NCI-H526 treated with DMSO at 0.1 percent for 48 hours (cell line): Measurements from ENCODE around the gene LRRC14B.

Source experiments
- DNase-seq: peaks from one replicate; lab custom pipeline; 2025; lab: John Stamatoyannopoulos, UW

Gene LRRC14B

DNA sequence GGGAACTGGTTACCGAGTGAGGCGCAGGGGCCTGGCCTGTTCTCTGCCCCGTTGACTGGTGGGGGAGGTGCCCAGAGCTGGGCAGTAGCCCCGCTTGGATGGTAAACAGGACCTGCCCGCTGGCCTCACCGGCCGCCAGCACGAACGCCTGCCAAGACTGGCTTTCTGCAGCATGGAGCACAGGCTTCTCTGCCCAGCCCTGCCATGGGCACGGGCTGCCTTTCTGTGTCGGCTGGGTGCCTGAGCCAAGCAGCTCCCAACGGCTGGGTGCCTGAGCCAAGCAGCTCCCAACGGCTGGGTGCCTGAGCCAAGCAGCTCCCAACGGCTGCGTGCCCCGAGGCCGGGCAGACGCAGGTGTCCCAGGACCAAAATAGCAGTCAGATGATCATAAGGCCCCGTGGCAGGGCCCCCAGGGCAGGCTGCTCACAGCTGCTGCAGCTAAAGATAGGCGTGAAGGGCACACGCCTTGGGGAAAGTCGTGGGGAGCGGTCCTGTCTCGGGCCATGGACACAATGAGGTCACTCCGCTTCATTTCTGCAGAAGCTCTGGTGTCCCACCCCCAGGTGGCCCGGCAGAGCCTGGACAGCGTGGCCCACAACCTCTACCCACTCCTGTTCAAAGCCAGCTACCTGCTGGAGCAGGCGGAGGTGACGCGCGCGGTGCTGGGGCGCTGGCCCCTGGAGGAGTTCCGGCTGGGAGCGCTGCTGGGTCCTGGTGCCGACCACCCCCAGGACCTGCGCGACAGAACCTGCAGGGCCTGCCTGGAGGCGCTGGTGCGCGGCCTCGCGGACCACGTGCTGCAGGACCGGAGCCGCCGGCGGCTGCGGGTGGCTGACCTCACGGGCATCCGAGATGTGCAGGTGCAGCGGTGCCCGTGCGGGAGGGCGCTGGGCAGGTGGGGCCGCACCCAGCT lies at the start of gene LRRC14B:
Gene LRRC14B (plus strand): TSS at position 460 of the 913 bp plus-strand sequence. CDS start 44 bp downstream, at position 504.
- peak; percentile 60 for DNase-seq

- no peak for DNase-seq
Measured at GRCh38 chr5:141761-142160, 49.5 kb upstream of the LRRC14B start.

- no peak for DNase-seq
Measured at GRCh38 chr5:142246-142810, 49.0 kb upstream of the LRRC14B start.

- DNase-seq = no peak
Measured at GRCh38 chr5:143041-143440, 48.3 kb upstream of the LRRC14B start.

- no peak for DNase-seq
Measured at GRCh38 chr5:144941-145340, 46.4 kb upstream of the LRRC14B start.

DNA sequence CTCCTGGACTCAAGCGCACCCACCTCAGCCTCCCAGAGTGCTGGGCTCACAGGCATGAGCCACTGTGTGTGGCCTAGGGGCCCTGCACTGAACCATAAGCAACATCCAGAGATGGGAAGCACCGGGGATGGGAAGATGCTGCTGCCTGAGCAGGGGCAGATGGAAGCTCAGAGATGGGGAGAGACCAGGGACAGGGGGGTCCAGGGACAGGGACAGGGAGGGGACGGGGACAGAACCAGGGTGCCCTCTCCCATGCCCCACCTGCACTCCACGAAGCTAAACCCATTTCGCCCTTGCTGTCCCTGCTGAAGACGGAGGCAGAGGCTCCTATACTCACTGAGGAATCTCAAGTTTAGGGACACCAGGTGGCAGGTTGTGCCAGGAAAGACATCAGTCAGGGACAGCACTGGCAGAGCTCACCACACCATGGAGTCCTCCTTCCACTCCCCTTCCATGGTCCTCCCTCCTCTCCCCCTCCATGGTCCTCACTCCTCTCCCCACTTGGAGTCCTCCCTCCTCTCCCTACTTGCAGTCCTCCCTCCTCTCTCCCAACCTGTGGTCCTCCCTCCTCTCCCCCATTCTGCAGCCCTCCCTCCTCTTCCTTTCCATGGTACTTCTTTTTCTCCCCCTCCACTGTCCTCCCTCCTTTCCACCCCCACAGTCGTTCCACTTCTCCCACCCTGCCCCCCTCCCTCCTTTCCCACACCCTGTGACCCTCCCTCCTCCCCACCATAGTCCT lies 45.5 kb upstream of the LRRC14B start:
- no peak for DNase-seq

- DNase-seq = no peak
Measured at GRCh38 chr5:147751-148150, 43.5 kb upstream of the LRRC14B start.

DNA sequence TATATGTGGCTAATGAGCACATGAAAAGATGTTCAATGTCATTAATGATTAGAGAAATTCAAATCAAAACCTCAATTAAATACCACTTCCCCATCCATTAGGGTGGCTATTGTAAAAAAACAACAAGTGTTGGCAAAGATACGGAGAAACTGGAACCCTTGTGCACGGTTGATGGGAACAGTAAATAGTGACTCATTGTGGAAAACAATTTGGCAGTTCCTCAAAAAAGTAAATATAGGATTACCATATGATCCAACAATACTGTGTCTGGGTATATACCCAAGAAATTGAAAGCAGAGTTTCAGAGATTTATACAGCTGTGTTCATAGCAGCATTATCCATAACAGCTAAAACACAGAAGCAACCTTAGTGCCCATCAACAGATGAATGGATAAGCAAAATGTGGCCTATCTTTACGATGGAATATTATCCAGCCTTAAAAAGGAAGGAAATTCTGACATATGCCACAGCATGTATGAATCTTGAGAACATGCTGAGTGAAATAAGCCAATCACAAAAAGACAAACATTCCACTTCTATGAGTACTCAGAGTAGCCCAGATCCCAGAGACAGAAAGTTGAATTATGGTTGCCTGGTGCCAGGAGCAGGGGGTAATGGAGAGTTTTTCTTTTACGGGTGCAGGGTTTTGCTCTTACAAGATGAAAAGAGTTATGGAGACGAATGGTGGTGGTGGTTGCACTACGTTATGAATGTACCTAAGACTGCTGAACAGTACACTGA lies 41.4 kb upstream of the LRRC14B start:
- no peak for DNase-seq

- DNase-seq = no peak
Measured at GRCh38 chr5:150746-151145, 40.5 kb upstream of the LRRC14B start.

DNA sequence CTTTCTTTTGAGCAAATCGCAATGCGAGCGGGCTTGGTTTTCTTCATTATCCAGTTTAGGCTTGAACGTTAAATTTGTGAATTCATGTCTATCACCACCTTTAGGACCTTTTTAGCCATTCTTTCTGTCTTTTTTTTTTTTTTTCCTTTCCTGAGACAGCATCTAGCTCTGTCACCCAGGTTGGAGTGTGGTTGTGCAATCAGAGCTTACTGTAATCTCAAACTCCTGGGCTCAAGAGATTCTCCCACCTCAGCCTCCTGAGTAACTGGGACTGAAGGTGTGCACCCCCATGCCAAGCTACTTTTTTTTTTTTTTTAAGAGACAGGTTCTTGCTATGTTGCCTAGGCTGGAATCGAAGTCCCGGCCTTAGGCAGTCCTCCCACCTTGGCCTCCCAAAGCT lies 39.2 kb upstream of the LRRC14B start:
- DNase-seq = no peak

DNA sequence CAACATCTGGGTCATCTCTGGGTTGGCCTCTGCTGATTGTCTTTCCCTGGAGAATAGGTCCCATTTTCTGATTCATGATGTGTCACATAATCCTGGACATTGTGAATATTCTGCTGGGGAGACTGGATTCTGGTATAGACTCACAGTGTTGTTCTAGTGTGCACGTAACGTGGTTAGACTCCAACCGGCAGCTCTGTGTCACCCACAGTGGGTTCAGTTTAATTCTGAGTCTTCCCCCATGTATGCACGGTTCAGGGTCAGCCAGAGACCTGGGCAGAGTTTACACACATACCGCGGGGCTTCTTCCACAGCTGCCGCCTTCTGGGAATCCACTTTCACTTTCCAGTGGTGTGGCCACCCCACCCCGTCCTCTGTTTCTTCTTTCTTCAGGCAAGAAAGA lies 38.0 kb upstream of the LRRC14B start:
- DNase-seq = no peak

- no peak for DNase-seq
Measured at GRCh38 chr5:154236-154635, 37.1 kb upstream of the LRRC14B start.

DNA sequence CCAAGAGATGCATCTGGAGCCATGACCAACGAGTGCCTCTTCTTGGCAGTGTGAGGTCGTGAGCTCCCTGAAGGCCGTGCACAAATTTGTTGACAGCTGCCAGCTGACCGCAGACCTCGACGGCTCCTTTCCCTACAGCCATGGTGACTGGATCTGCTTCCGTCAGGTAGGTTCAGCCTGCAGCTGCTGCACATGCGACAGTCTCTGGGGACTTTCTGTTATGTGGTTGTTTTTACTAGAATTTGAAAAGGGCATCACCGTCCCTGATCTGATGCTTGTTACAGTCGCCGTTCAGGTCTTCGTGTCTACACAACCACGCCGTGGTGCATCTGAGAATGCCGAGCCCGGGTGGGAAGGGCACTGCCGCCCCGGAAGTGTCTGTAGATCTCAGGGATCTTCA lies 36.5 kb upstream of the LRRC14B start:
- DNase-seq = no peak

- no peak for DNase-seq
Measured at GRCh38 chr5:155651-156410, 35.5 kb upstream of the LRRC14B start.

GRCh38 chr5:156411-157072 lies 34.8 kb upstream of the LRRC14B start:
- no peak for DNase-seq

- DNase-seq = no peak
Measured at GRCh38 chr5:157126-157715, 34.1 kb upstream of the LRRC14B start.

- DNase-seq = no peak
Measured at GRCh38 chr5:157801-158200, 33.5 kb upstream of the LRRC14B start.

- DNase-seq = no peak
Measured at GRCh38 chr5:158807-159447, 32.4 kb upstream of the LRRC14B start.

GRCh38 chr5:159448-160172 lies 31.7 kb upstream of the LRRC14B start:
- DNase-seq = no peak
